K562 (cell line): ENCODE data around the gene ANKRD12. TPM values are rescaled to one million over a fixed set of nuclear protein-coding genes. Genes with fewer than 3 reads are reported as not detected.
A peak's percentile ranks its signal among the peaks of the same experiment; 100 is the strongest.

Experiments used
- CBFA2T3 ChIP-seq: fragments of 450-650 bp; IDR thresholded peaks from 2 replicates; pipeline ENCODE4 v1.6.1; 2017
- CBX8 ChIP-seq: fragments of 200-600 bp; sonication (generic); IDR thresholded peaks from 2 replicates; pipeline ENCODE4 v1.6.1; 2012; ENCODE audit warnings: borderline replicate concordance, mixed run types, low read depth, mild to moderate bottlenecking, moderate library complexity, mixed read lengths, low read length, control low read depth, inconsistent platforms; ENCODE audit not compliant: poor library complexity, severe bottlenecking; ENCODE audit errors: extremely low read depth
- DIDO1 ChIP-seq: fragments of 450-650 bp; IDR thresholded peaks from 2 replicates; pipeline ENCODE4 v1.6.1; 2016; ENCODE audit warnings: low read depth, missing biosample characterization, missing genetic modification characterization
- RREB1 ChIP-seq: fragments of 250-450 bp; sonication (Bioruptor Pico); IDR thresholded peaks from 2 replicates; pipeline ENCODE4 v1.4.0; 2020
- SPI1 ChIP-seq: IDR thresholded peaks from 2 replicates; pipeline ENCODE4 v1.6.1; 2011; ENCODE audit warnings: low read depth, low read length, control low read depth, borderline replicate concordance
- ZBTB40 ChIP-seq, 2 experiments: fragments of 450-650 bp in 1 of 2; sonication (generic) in 1 of 2; formaldehyde crosslinking in 1 of 2; IDR thresholded peaks; 2 replicates each; pipeline versions ENCODE4 v1.7.1 to v1.9.0; 2016 to 2022; ENCODE audit warnings: inconsistent platforms in 1 of 2, mild to moderate bottlenecking in 1 of 2, missing genetic modification reagents in 1 of 2
- ZNF347 ChIP-seq: fragments of 450-650 bp; formaldehyde crosslinking; IDR thresholded peaks from 2 replicates; pipeline ENCODE4 v1.4.0; 2020; ENCODE audit warnings: low read depth, mild to moderate bottlenecking, moderate library complexity
- ZNF76 ChIP-seq: fragments of 250-450 bp; sonication (Bioruptor Pico); IDR thresholded peaks from 2 replicates; pipeline ENCODE4 v1.4.0; 2020; ENCODE audit warnings: mild to moderate bottlenecking, moderate library complexity, borderline replicate concordance
- ZZZ3 ChIP-seq: fragments of 450-650 bp; IDR thresholded peaks from 2 replicates; pipeline ENCODE4 v1.6.1; 2016; ENCODE audit warnings: antibody characterized with exemption, mild to moderate bottlenecking, moderate library complexity
- polyA plus RNA-seq, 8 experiments: library from polyadenylated mRNA; depleted of rRNA in 4 of 8; stranded (reverse) in 5 of 8; unstranded in 3 of 8; fragments of >200 nt; fragmentation: Nextera tagmentation in 2 of 8; fragmentation: Illumina TruSeq in 1 of 8; extraction: Ambion mirVana in 2 of 8; extraction: Trizol in 1 of 8; gene quantifications; 2 replicates each; pipeline versions ENCODE4 v1.2.1 to v1.2.3, GENCODE V29; 2011 to 2014; ENCODE audit warnings: inconsistent platforms in 1 of 8, missing spikeins in 1 of 8
- total RNA-seq, 7 experiments: library from RNA; depleted of rRNA in 6 of 7; stranded (reverse); fragments of >200 nt in 6 of 7; fragmentation: Illumina TruSeq in 2 of 7; extraction: Trizol in 2 of 7; gene quantifications; 2 replicates each; pipeline versions ENCODE4 v1.2.1 to v1.2.3, GENCODE V29; 2011 to 2021; ENCODE audit warnings: low replicate concordance in 1 of 7
- TF ChIP-seq, protein P1 (sequence below): sonication (generic); formaldehyde crosslinking; IDR thresholded peaks from 2 replicates; pipeline ENCODE4 v1.8.0; 2022; ENCODE audit warnings: missing genetic modification reagents, mild to moderate bottlenecking, borderline replicate concordance

ANKRD12 gene
- total and polyA plus RNA-seq, 9 of the 15 experiments (the other 6 are each of a cell fraction or from before 2014, with no cell fraction given) = 6.6 to 28.2 (median 16.0) TPM

GRCh38 chr18:9095297-9096006, 41.1 kb upstream of the ANKRD12 start (continued):
- TF ChIP-seq ZBTB40 (IDR thresholded peaks at IDR 0.05) (peak; percentile 37; the same call in 1 of the 2 replicates), ZBTB40 (CRISPR knock-in tag; IDR thresholded peaks at IDR 0.05) (no peak), ZZZ3 (no peak), CBFA2T3 (peak; percentile 5; the same call in 1 of the 2 replicates), ZNF347 (CRISPR knock-in tag) (no peak), RREB1 (CRISPR knock-in tag) (no peak), SPI1 (peak; percentile 33; the same call in 1 of the 2 replicates), ZNF76 (CRISPR knock-in tag) (no peak), CBX8 (no peak), DIDO1 (tag) (no peak)
- TF ChIP-seq, protein P1, sequence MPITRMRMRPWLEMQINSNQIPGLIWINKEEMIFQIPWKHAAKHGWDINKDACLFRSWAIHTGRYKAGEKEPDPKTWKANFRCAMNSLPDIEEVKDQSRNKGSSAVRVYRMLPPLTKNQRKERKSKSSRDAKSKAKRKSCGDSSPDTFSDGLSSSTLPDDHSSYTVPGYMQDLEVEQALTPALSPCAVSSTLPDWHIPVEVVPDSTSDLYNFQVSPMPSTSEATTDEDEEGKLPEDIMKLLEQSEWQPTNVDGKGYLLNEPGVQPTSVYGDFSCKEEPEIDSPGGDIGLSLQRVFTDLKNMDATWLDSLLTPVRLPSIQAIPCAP (CRISPR knock-in tag) = no peak
